ENCODE results near the gene CHD1L. TPM values are rescaled to one million over a fixed set of nuclear protein-coding genes. Genes with fewer than 3 reads are reported as not detected.
"Not testable (repeated sequence)": the region's sequence is repeated elsewhere in the genome, so short reads cannot be mapped to it uniquely, and the experiment has no call there.

The CHD1L gene
- total RNA-seq, 1 donor from 2014 or later = 80.3 TPM

GRCh38 chr1:147214842-147215539 is 27.5 kb upstream of the CHD1L start:
- intact Hi-C loops (cut with micrococcal nuclease) = no loop called here
- DNase-seq = no peak
- no peak overlapping the region for H3K27ac Mint-ChIP-seq
- no peak overlapping the region for H3K4me3 Mint-ChIP-seq
- H3K9me3 Mint-ChIP-seq = no peaks in the 10 kb centered on the region
- no peaks in the 10 kb centered on the region for H3K36me3 Mint-ChIP-seq (ENCODE audit: low read depth)
- H3K4me1 Mint-ChIP-seq = no peaks in the 10 kb centered on the region
- H3K27me3 Mint-ChIP-seq = peaks cover 26% of the 10 kb centered on the region

- no peak for DNase-seq
- Mint-ChIP-seq H3K4me3 (no peak overlapping the region), H3K27ac (no peak overlapping the region), H3K9me3 (no peaks in the 10 kb centered on the region), H3K27me3 (peaks cover 30% of the 10 kb centered on the region), H3K4me1 (no peaks in the 10 kb centered on the region), H3K36me3 (ENCODE audit: low read depth) (no peaks in the 10 kb centered on the region)
- intact Hi-C loops (cut with micrococcal nuclease) = no loop called here
Measured at GRCh38 chr1:147215540-147215916, 27.0 kb upstream of the CHD1L start.

- Mint-ChIP-seq H3K27me3 (peaks cover 30% of the 10 kb centered on the region), H3K27ac (no peak overlapping the region), H3K9me3 (no peaks in the 10 kb centered on the region), H3K4me1 (no peaks in the 10 kb centered on the region), H3K36me3 (ENCODE audit: low read depth) (no peaks in the 10 kb centered on the region), H3K4me3 (no peak overlapping the region)
- no peak for DNase-seq
- intact Hi-C loops (cut with micrococcal nuclease) = no loop called here
Measured at GRCh38 chr1:147216124-147216523, 26.4 kb upstream of the CHD1L start.

- Mint-ChIP-seq H3K27me3 (peaks cover 30% of the 10 kb centered on the region), H3K36me3 (ENCODE audit: low read depth) (no peaks in the 10 kb centered on the region), H3K9me3 (no peaks in the 10 kb centered on the region), H3K27ac (no peak overlapping the region), H3K4me1 (no peaks in the 10 kb centered on the region), H3K4me3 (no peak overlapping the region)
- DNase-seq = no peak
- intact Hi-C loops (cut with micrococcal nuclease) = no loop called here
Measured at GRCh38 chr1:147217141-147217540, 25.3 kb upstream of the CHD1L start.

GRCh38 chr1:147218606-147219005 is 23.9 kb upstream of the CHD1L start:
- Mint-ChIP-seq H3K27ac (no peak overlapping the region), H3K4me3 (no peak overlapping the region), H3K9me3 (no peaks in the 10 kb centered on the region), H3K27me3 (peaks cover 26% of the 10 kb centered on the region), H3K4me1 (no peaks in the 10 kb centered on the region), H3K36me3 (ENCODE audit: low read depth) (no peaks in the 10 kb centered on the region)
- DNase-seq = no peak
- intact Hi-C loops (cut with micrococcal nuclease) = no loop called here

- intact Hi-C loops (cut with micrococcal nuclease) = no loop called here
- H3K36me3 Mint-ChIP-seq (ENCODE audit: low read depth) = no peaks in the 10 kb centered on the region
- DNase-seq = no peak
- no peak overlapping the region for H3K4me3 Mint-ChIP-seq
- peaks cover 12% of the 10 kb centered on the region for H3K27me3 Mint-ChIP-seq
- no peak overlapping the region for H3K27ac Mint-ChIP-seq
- peaks cover 11% of the 10 kb centered on the region for H3K4me1 Mint-ChIP-seq
- no peaks in the 10 kb centered on the region for H3K9me3 Mint-ChIP-seq
Measured at GRCh38 chr1:147223740-147224615, 18.5 kb upstream of the CHD1L start.

GRCh38 chr1:147225193-147225730 is 17.2 kb upstream of the CHD1L start, which contains the start of gene FMO5:
Gene FMO5, minus strand, starts transcription at chr1:147225339. Its CDS starts 310 bp downstream, at chr1:147225029.
- Mint-ChIP-seq H3K36me3 (ENCODE audit: low read depth) (no peaks in the 10 kb centered on the region), H3K4me3 (peak within 1 kb of the TSS; percentile 93), H3K9me3 (no peaks in the 10 kb centered on the region), H3K4me1 (peaks cover 11% of the 10 kb centered on the region), H3K27me3 (peaks cover 12% of the 10 kb centered on the region), H3K27ac (peak within 1 kb of the TSS; percentile 51)
- peak; percentile 82 for DNase-seq
- intact Hi-C loops (cut with micrococcal nuclease) = loop anchor here (1.0 kb wide), 1 partner anchor 17 kb away; the partner anchor contains the start of gene CHD1L

GRCh38 chr1:147231032-147231431 is 11.5 kb upstream of the CHD1L start:
- H3K4me1 Mint-ChIP-seq; H3K27ac Mint-ChIP-seq; DNase-seq; H3K36me3 Mint-ChIP-seq (ENCODE audit: low read depth); intact Hi-C loops (cut with micrococcal nuclease); H3K9me3 Mint-ChIP-seq; H3K4me3 Mint-ChIP-seq: not testable (repeated sequence)
- peaks cover 11% of the 10 kb centered on the region for H3K27me3 Mint-ChIP-seq

GRCh38 chr1:147233903-147234302 is 8.6 kb upstream of the CHD1L start:
- H3K4me1 Mint-ChIP-seq; H3K4me3 Mint-ChIP-seq; H3K36me3 Mint-ChIP-seq (ENCODE audit: low read depth); DNase-seq; H3K9me3 Mint-ChIP-seq; intact Hi-C loops (cut with micrococcal nuclease); H3K27ac Mint-ChIP-seq: not testable (repeated sequence)
- H3K27me3 Mint-ChIP-seq = peaks cover 11% of the 10 kb centered on the region

GRCh38 chr1:147235822-147236221 is 6.7 kb upstream of the CHD1L start:
- H3K27me3 Mint-ChIP-seq = peaks cover 15% of the 10 kb centered on the region
- no peak overlapping the region for H3K4me3 Mint-ChIP-seq
- no peaks in the 10 kb centered on the region for H3K36me3 Mint-ChIP-seq (ENCODE audit: low read depth)
- no peaks in the 10 kb centered on the region for H3K9me3 Mint-ChIP-seq
- no peaks in the 10 kb centered on the region for H3K4me1 Mint-ChIP-seq
- DNase-seq = no peak
- intact Hi-C loops (cut with micrococcal nuclease) = no loop called here
- no peak overlapping the region for H3K27ac Mint-ChIP-seq

- no peaks in the 10 kb centered on the region for H3K9me3 Mint-ChIP-seq
- intact Hi-C loops (cut with micrococcal nuclease) = no loop called here
Measured at GRCh38 chr1:147236448-147236847, 6.0 kb upstream of the CHD1L start.

GRCh38 chr1:147236959-147237791 is 5.3 kb upstream of the CHD1L start:
- H3K36me3 Mint-ChIP-seq (ENCODE audit: low read depth) = no peaks in the 10 kb centered on the region
- no peak overlapping the region for H3K4me3 Mint-ChIP-seq
- intact Hi-C loops (cut with micrococcal nuclease) = no loop called here
- no peaks in the 10 kb centered on the region for H3K9me3 Mint-ChIP-seq
- peaks cover 10% of the 10 kb centered on the region for H3K27me3 Mint-ChIP-seq
- H3K4me1 Mint-ChIP-seq = peaks cover 2% of the 10 kb centered on the region
- DNase-seq = no peak
- no peak overlapping the region for H3K27ac Mint-ChIP-seq

More at GRCh38 chr1:147236448-147236847, 6.0 kb upstream of the CHD1L start:
- Mint-ChIP-seq H3K4me1 (no peaks in the 10 kb centered on the region), H3K27me3 (peaks cover 10% of the 10 kb centered on the region), H3K27ac (no peak overlapping the region), H3K4me3 (no peak overlapping the region), H3K36me3 (ENCODE audit: low read depth) (no peaks in the 10 kb centered on the region)
- no peak for DNase-seq

GRCh38 chr1:147238053-147238902 is 4.2 kb upstream of the CHD1L start:
- DNase-seq = no peak
- Mint-ChIP-seq H3K27ac (no peak overlapping the region), H3K4me1 (peaks cover 5% of the 10 kb centered on the region), H3K4me3 (no peak overlapping the region), H3K36me3 (ENCODE audit: low read depth) (peaks cover under 1% of the 10 kb centered on the region), H3K27me3 (peaks cover 10% of the 10 kb centered on the region), H3K9me3 (no peaks in the 10 kb centered on the region)
- intact Hi-C loops (cut with micrococcal nuclease) = no loop called here

All from activated CD4-positive, alpha-beta T cell treated with anti-CD3 and anti-CD28 coated beads, Interleukin-2, amount 10 ng/mL, durations not matched to agents 24 days and 14 days (primary cell).